DND-41 (cell line): ENCODE results near the gene TMTC1.

ENCODE experiments used
- CTCF ChIP-seq: IDR thresholded peaks from 2 replicates; pipeline ENCODE4 v1.5.1; 2012; ENCODE audit warnings: borderline replicate concordance, low read length, moderate library complexity, mild to moderate bottlenecking; ENCODE audit not compliant: poor library complexity, severe bottlenecking; ENCODE audit errors: extremely low read depth
- EZH2 ChIP-seq: IDR thresholded peaks from 3 replicates; pipeline ENCODE4 v1.6.1; 2012; ENCODE audit warnings: borderline replicate concordance, low read depth, mild to moderate bottlenecking, moderate library complexity, low read length, inconsistent platforms; ENCODE audit not compliant: severe bottlenecking

DNA sequence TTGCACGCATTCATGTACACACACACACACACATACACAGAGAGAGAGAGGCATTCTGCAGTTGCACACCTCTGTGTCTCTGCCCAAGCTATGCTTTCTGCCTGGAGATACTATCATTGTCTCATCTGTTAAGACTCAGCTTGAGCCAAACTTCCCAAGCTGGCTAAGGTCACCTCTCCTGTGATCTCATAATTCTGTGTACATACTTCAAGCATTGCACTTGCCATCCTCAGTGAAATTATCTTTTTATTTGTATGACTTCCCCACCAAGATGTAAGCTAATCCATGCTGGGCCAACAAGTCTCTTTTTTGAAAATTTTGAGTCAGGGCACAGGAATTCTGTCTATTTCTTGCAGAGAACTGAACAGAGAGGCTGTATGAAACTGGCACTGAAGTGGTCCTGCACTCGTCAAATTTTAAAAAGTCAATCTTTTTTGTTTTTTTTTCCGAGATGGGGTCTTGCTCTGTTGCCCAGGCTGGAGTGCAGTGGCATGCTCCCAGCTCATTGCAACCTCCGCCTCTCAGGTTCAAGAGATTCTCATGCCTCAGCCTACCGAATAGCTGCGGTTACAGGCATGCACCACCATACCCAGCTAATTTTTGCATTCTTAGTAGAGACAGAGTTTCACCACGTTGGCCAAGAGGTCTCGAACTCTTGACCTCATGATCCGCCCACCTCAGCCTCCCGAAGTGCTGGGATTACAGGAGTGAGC, 44.3 kb downstream of the TMTC1 start:
- no peak for TF ChIP-seq CTCF
- no peak for TF ChIP-seq EZH2
